Activated CD4-positive, alpha-beta T cell treated with anti-CD3 and anti-CD28 coated beads, Interleukin-2, amount 10 ng/mL, durations not matched to agents 7 days and 5 days (primary cell): Measurements from ENCODE around the gene NCOA5. TPM values are rescaled to one million over a fixed set of nuclear protein-coding genes. Genes with fewer than 3 reads are reported as not detected.

Experiments used
- CTCF ChIA-PET: fragments of 350-600 bp; sonication (Branson Sonifier 250); formaldehyde crosslinking; loops from one replicate; lab custom pipeline; 2021; ENCODE audit warnings: antibody characterized with exemption; lab: Charles Lee
- POLR2A ChIA-PET: fragments of 350-600 bp; sonication (Branson Sonifier 250); formaldehyde crosslinking; loops from one replicate; lab custom pipeline; 2021; ENCODE audit warnings: antibody characterized with exemption; lab: Charles Lee
- DNase-seq: peaks from one replicate; pipeline ENCODE4 v3.0.0-alpha.2; 2020
- H3K27ac Mint-ChIP-seq: one replicate; pipeline ENCODE4 v1.8.0; 2021; ENCODE audit warnings: mild to moderate bottlenecking, moderate library complexity, mixed read lengths
- H3K27me3 Mint-ChIP-seq: one replicate; pipeline ENCODE4 v1.8.0; 2021; ENCODE audit warnings: mixed read lengths
- H3K36me3 Mint-ChIP-seq: one replicate; pipeline ENCODE4 v1.8.0; 2021; ENCODE audit warnings: low read depth, mixed read lengths
- H3K4me1 Mint-ChIP-seq: one replicate; pipeline ENCODE4 v1.8.0; 2021; ENCODE audit warnings: mixed read lengths
- H3K4me3 Mint-ChIP-seq: one replicate; pipeline ENCODE4 v1.8.0; 2021; ENCODE audit warnings: mild to moderate bottlenecking, moderate library complexity, mixed read lengths
- H3K9me3 Mint-ChIP-seq: one replicate; pipeline ENCODE4 v1.8.0; 2021; ENCODE audit warnings: mixed read lengths
- total RNA-seq, 2 experiments: library from RNA; stranded (reverse); gene quantifications; one replicate each; pipeline ENCODE4 v1.2.3, GENCODE V29; 2021

NCOA5 gene
- total RNA-seq, 2 experiments from 2014 or later, result 30.9 to 35.0 TPM

GRCh38 chr20:46035713-46036112 lies 54.0 kb downstream of the NCOA5 start:
- ChIA-PET POLR2A (no interaction called here), CTCF (interaction anchor here (1.0 to 1.2 kb wide), 2 partner anchors 13 to 19 kb away, joined by 3 read pairs; no protein-coding TSS in a partner anchor)
- Mint-ChIP-seq H3K36me3 (no peaks in the 10 kb centered on the region), H3K27ac (no peak overlapping the region), H3K27me3 (peaks cover 34% of the 10 kb centered on the region), H3K4me3 (no peak overlapping the region), H3K9me3 (no peaks in the 10 kb centered on the region), H3K4me1 (no peaks in the 10 kb centered on the region)
- no peak for DNase-seq

DNA sequence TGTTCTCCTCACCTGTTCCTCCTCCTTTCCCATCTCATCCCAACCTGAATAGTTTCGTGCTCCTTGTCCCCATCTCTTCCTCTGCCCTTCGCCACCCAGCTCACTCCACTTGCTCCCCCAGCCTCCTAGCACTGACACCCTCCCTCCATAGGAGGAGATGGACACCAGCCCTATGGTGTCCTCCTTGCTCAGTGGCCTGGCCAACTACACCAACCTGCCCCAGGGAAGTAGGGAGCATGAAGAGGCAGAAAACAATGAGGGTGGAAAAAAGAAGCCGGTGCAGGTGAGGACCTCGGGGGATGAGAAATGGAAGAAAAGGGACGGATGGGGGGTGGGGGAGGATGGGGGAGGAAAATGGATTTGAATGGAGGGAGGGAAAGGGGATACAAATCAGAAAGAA lies 54.5 kb downstream of the NCOA5 start:
- Mint-ChIP-seq H3K27me3 (peaks cover 36% of the 10 kb centered on the region), H3K4me3 (no peak overlapping the region), H3K27ac (no peak overlapping the region), H3K4me1 (no peaks in the 10 kb centered on the region), H3K36me3 (no peaks in the 10 kb centered on the region), H3K9me3 (no peaks in the 10 kb centered on the region)
- ChIA-PET POLR2A (no interaction called here), CTCF (no interaction called here)
- no peak for DNase-seq

GRCh38 chr20:46034039-46034438 lies 55.7 kb downstream of the NCOA5 start:
- no peak overlapping the region for H3K27ac Mint-ChIP-seq
- H3K27me3 Mint-ChIP-seq, result peaks cover 44% of the 10 kb centered on the region
- no peak overlapping the region for H3K4me3 Mint-ChIP-seq
- DNase-seq, result no peak
- no peaks in the 10 kb centered on the region for H3K36me3 Mint-ChIP-seq
- H3K4me1 Mint-ChIP-seq, result no peaks in the 10 kb centered on the region
- H3K9me3 Mint-ChIP-seq, result no peaks in the 10 kb centered on the region
- ChIA-PET CTCF (no interaction called here), POLR2A (no interaction called here)

- no peak overlapping the region for H3K27ac Mint-ChIP-seq
- peaks cover 2% of the 10 kb centered on the region for H3K9me3 Mint-ChIP-seq
- no peak overlapping the region for H3K4me3 Mint-ChIP-seq
- no peak for DNase-seq
- H3K36me3 Mint-ChIP-seq, result no peaks in the 10 kb centered on the region
- peaks cover 52% of the 10 kb centered on the region for H3K27me3 Mint-ChIP-seq
- no peaks in the 10 kb centered on the region for H3K4me1 Mint-ChIP-seq
- CTCF ChIA-PET, result interaction anchor here (1.7 kb wide), 1 partner anchor 9 kb away, joined by 6 read pairs; no protein-coding TSS in a partner anchor
- POLR2A ChIA-PET, result no interaction called here
Observed at GRCh38 chr20:46031701-46032254, 58.0 kb downstream of the NCOA5 start.

GRCh38 chr20:46031014-46031569 lies 58.7 kb downstream of the NCOA5 start:
- DNase-seq, result no peak
- POLR2A ChIA-PET, result no interaction called here
- Mint-ChIP-seq H3K36me3 (no peaks in the 10 kb centered on the region), H3K4me1 (no peaks in the 10 kb centered on the region), H3K27me3 (peaks cover 52% of the 10 kb centered on the region), H3K9me3 (peaks cover 2% of the 10 kb centered on the region), H3K4me3 (no peak overlapping the region), H3K27ac (no peak overlapping the region)
- CTCF ChIA-PET, result interaction anchor here (1.7 kb wide), 1 partner anchor 8 kb away, joined by 6 read pairs; no protein-coding TSS in a partner anchor

GRCh38 chr20:46030284-46031013 lies 59.3 kb downstream of the NCOA5 start:
- peaks cover 53% of the 10 kb centered on the region for H3K27me3 Mint-ChIP-seq
- no peaks in the 10 kb centered on the region for H3K4me1 Mint-ChIP-seq
- CTCF ChIA-PET, result no interaction called here
- no peaks in the 10 kb centered on the region for H3K36me3 Mint-ChIP-seq
- H3K4me3 Mint-ChIP-seq, result no peak overlapping the region
- peaks cover 2% of the 10 kb centered on the region for H3K9me3 Mint-ChIP-seq
- POLR2A ChIA-PET, result no interaction called here
- no peak for DNase-seq
- H3K27ac Mint-ChIP-seq, result no peak overlapping the region

DNA sequence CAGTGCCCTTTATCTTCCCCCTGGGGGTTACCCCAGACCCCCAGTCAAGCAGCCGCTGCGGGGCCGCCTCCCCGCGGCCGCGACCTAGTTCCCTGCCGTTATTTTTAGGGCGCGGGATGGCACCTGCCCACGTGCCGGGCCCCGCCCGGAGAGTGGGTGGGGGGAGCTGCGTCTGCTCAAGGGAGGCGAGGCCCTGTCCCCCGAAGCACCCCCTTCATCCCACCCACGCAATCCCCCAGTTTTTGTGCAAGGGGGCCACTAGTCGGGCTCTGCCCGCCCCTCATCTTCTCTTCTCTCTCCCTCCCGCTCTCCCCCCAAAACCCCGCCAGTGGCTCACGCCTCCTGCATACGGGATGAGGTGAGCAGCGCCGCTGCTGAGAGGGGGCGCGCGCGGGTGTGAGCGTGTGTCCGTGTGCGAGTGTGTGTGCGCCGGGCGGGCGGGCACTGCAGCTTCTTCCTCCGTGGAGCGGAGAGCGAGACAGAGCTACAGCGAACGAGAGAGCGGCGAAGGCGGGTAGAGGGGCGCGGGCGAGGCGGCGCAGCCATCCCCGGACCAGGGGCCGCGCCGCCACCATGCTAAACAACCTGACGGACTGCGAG lies 60.9 kb downstream of the NCOA5 start, which contains the start of gene SLC12A5:
Gene SLC12A5 (plus strand): TSS at position 444 of the 600 bp plus-strand sequence. CDS start 130 bp downstream, at position 574.
- peaks cover 2% of the 10 kb centered on the region for H3K9me3 Mint-ChIP-seq
- CTCF ChIA-PET, result interaction anchor here (0.7 to 1.3 kb wide), 3 partner anchors 8 to 11 kb away, joined by 3 to 4 read pairs (median 3); no protein-coding TSS in a partner anchor
- no peaks in the 10 kb centered on the region for H3K36me3 Mint-ChIP-seq
- DNase-seq, result no peak
- no peak within 1 kb of the TSS for H3K27ac Mint-ChIP-seq
- H3K4me1 Mint-ChIP-seq, result no peaks in the 10 kb centered on the region
- POLR2A ChIA-PET, result no interaction called here
- no peak within 1 kb of the TSS for H3K4me3 Mint-ChIP-seq
- H3K27me3 Mint-ChIP-seq, result peaks cover 53% of the 10 kb centered on the region

- peaks cover 5% of the 10 kb centered on the region for H3K4me1 Mint-ChIP-seq
- ChIA-PET CTCF (no interaction called here), POLR2A (no interaction called here)
- H3K4me3 Mint-ChIP-seq, result no peak overlapping the region
- H3K27ac Mint-ChIP-seq, result no peak overlapping the region
- peaks cover 2% of the 10 kb centered on the region for H3K9me3 Mint-ChIP-seq
- no peaks in the 10 kb centered on the region for H3K36me3 Mint-ChIP-seq
- no peak for DNase-seq
- H3K27me3 Mint-ChIP-seq, result peaks cover 52% of the 10 kb centered on the region
Observed at GRCh38 chr20:46028110-46028509, 61.7 kb downstream of the NCOA5 start.

- Mint-ChIP-seq H3K4me3 (no peak overlapping the region), H3K4me1 (peaks cover 9% of the 10 kb centered on the region), H3K9me3 (peaks cover 2% of the 10 kb centered on the region), H3K36me3 (no peaks in the 10 kb centered on the region), H3K27me3 (peaks cover 45% of the 10 kb centered on the region), H3K27ac (no peak overlapping the region)
- ChIA-PET POLR2A (no interaction called here), CTCF (no interaction called here)
- peak; percentile 57 for DNase-seq
Observed at GRCh38 chr20:46027245-46027853, 62.4 kb downstream of the NCOA5 start.

DNA sequence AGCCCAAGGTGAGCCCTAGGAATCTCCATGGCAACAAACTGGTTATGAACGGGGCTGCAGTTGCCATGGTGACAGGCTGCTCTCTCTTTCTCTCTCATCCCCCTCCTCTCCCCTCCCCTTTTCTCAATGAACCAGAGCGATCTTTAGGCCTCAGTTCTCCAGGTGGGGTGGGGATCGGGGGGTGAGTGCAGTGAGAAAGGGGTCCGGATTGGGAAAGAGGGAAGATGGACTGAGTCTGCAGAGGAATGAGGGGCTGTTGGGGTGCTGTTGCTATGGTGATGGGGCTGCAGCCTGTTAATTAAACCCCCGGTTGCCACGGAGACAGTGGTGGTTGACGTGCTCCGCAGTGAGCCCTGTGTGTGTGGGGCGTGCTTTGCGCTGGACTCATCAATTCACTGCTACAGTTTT lies 64.4 kb downstream of the NCOA5 start:
- POLR2A ChIA-PET, result no interaction called here
- CTCF ChIA-PET, result interaction anchor here (0.7 to 1.4 kb wide), 2 partner anchors 11 to 103 kb away, joined by 3 to 4 read pairs; no protein-coding TSS in a partner anchor
- Mint-ChIP-seq H3K27me3 (peaks cover 41% of the 10 kb centered on the region), H3K4me1 (peaks cover 22% of the 10 kb centered on the region), H3K36me3 (no peaks in the 10 kb centered on the region), H3K9me3 (peaks cover 2% of the 10 kb centered on the region), H3K27ac (no peak overlapping the region), H3K4me3 (no peak overlapping the region)
- DNase-seq, result no peak

DNA sequence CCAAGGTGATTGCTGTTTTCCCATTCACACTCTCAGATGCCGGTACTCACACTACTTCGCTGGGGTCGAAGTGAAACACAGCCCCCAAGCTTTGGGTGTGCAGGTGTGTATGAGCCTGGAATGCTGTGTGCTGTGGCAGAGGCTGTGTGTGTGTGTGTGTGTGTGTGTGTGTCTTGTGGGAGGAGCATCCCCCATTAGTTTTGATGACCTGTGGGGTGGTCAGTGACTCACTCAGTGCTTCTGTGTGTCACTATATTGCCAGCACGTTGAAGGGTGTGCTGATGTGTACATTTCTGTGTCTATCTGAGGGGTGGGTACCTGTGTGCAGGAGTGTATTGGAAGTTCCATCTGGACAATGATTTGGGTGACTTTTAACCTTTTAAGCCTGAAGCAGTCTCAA lies 65.8 kb downstream of the NCOA5 start:
- Mint-ChIP-seq H3K9me3 (peaks cover 2% of the 10 kb centered on the region), H3K4me3 (no peak overlapping the region), H3K36me3 (no peaks in the 10 kb centered on the region), H3K27ac (no peak overlapping the region), H3K4me1 (peaks cover 22% of the 10 kb centered on the region), H3K27me3 (peaks cover 33% of the 10 kb centered on the region)
- ChIA-PET POLR2A (no interaction called here), CTCF (interaction anchor here (0.9 to 1.4 kb wide), 2 partner anchors 11 to 155 kb away, joined by 3 to 4 read pairs; no protein-coding TSS in a partner anchor)
- no peak for DNase-seq

DNA sequence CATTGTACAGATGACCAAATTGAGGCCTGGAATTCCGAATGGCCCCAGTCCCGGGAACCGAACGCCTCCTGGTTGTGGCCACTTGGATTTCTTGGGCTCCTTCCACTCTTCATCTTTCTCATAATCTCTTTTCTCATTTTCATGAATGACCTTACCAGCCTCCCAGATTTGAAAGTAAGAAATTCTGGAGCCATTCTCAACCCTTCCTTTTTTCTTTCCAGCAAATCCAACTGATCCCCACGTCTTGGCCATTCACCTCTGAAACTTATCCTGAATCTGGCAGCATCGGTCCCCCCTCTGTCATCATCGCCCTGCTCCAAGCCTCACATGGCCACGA lies 66.6 kb downstream of the NCOA5 start:
- Mint-ChIP-seq H3K9me3 (peaks cover 2% of the 10 kb centered on the region), H3K4me1 (peaks cover 22% of the 10 kb centered on the region), H3K36me3 (no peaks in the 10 kb centered on the region), H3K27me3 (peaks cover 38% of the 10 kb centered on the region), H3K27ac (no peak overlapping the region), H3K4me3 (peak overlapping the region; percentile 3)
- DNase-seq, result no peak
- ChIA-PET POLR2A (no interaction called here), CTCF (interaction anchor here (0.7 to 1.6 kb wide), 17 partner anchors 9 to 917 kb away, joined by 3 to 10 read pairs (median 4); partner anchors contain the start of gene MMP9)
